H1 (cell line): Measurements from ENCODE around the gene DAPK1. TPM values are rescaled to one million over a fixed set of nuclear protein-coding genes. Genes with fewer than 3 reads are reported as not detected.

ENCODE experiments used
- CTCF ChIA-PET: fragments of 300-600 bp; sonication (Branson Sonifier 250); formaldehyde crosslinking; loops from one replicate; lab custom pipeline; 2021; ENCODE audit not compliant: partially characterized antibody; lab: Charles Lee
- POLR2A ChIA-PET: fragments of 300-600 bp; sonication (Branson Sonifier 250); formaldehyde crosslinking; loops from one replicate; lab custom pipeline; 2021; ENCODE audit warnings: inconsistent platforms; ENCODE audit not compliant: partially characterized antibody; lab: Charles Lee
- DNase-seq, 2 experiments: peaks; one replicate each; pipeline versions ENCODE4 v3.0.0 to v3.0.0-alpha.2; 2010 to 2022; ENCODE audit warnings: low spot score in 2 of 2, low read depth in 1 of 2, mixed read lengths in 1 of 2
- FAIRE-seq: peaks from 2 replicates; lab custom pipeline; 2011; peaks lifted over from hg19 to GRCh38; lab: Jason Lieb, UNC
- H2AFZ ChIP-seq: 2 replicates; pipeline ENCODE4 v1.8.1; 2012; ENCODE audit warnings: low read length, inconsistent platforms
- H2AK5ac ChIP-seq: 2 replicates; pipeline ENCODE4 v1.6.1; 2013; ENCODE audit warnings: low read depth, low read length
- H2BK120ac ChIP-seq: replicated peaks from 2 replicates; pipeline ENCODE3; 2013; ENCODE audit warnings: low read depth, low read length, inconsistent platforms
- H2BK12ac ChIP-seq: 2 replicates; pipeline ENCODE4 v1.6.1; 2013; ENCODE audit warnings: low read depth, low read length
- H2BK15ac ChIP-seq: 2 replicates; pipeline ENCODE4 v1.6.1; 2013; ENCODE audit warnings: low read length
- H2BK20ac ChIP-seq: 2 replicates; pipeline ENCODE4 v1.6.1; 2013; ENCODE audit warnings: low read length
- H2BK5ac ChIP-seq: 2 replicates; pipeline ENCODE4 v1.6.1; 2013; ENCODE audit warnings: low read depth, low read length
- H3K14ac ChIP-seq: 2 replicates; pipeline ENCODE4 v1.6.1; 2013; ENCODE audit warnings: inconsistent platforms; ENCODE audit not compliant: insufficient read length
- H3K18ac ChIP-seq: 2 replicates; pipeline ENCODE4 v1.6.1; 2013; ENCODE audit warnings: low read length; ENCODE audit errors: extremely low read depth
- H3K23ac ChIP-seq: 2 replicates; pipeline ENCODE4 v1.6.1; 2013; ENCODE audit warnings: inconsistent platforms; ENCODE audit not compliant: insufficient read length
- H3K23me2 ChIP-seq: 2 replicates; pipeline ENCODE4 v1.6.1; 2013; ENCODE audit warnings: low read depth, low read length
- H3K27ac ChIP-seq: 2 replicates; pipeline ENCODE4 v1.6.1; 2011; ENCODE audit warnings: low read depth, low read length, inconsistent platforms
- H3K27me3 ChIP-seq, 4 experiments: replicated peaks in 1 of 4; 1 replicate in 1 of 4; 2 replicates in 3 of 4; pipeline versions ENCODE4 v1.6.1 to v1.8.1; 2011 to 2013; ENCODE audit warnings: low read length in 3 of 4, mild to moderate bottlenecking in 3 of 4, inconsistent platforms in 2 of 4, mixed read lengths in 2 of 4, moderate library complexity in 1 of 4; ENCODE audit not compliant: control insufficient read depth in 3 of 4, insufficient read depth in 3 of 4; ENCODE audit errors: extremely low read depth in 1 of 4
- H3K36me3 ChIP-seq, 4 experiments: 2 replicates each; pipeline versions ENCODE4 v1.6.1 to v1.8.1; 2011 to 2013; ENCODE audit warnings: mild to moderate bottlenecking in 4 of 4, low read length in 3 of 4, moderate library complexity in 2 of 4, control low read depth in 1 of 4, inconsistent platforms in 1 of 4; ENCODE audit not compliant: insufficient read depth in 4 of 4, control insufficient read depth in 2 of 4
- H3K4ac ChIP-seq: replicated peaks from 2 replicates; pipeline ENCODE3; 2013; ENCODE audit warnings: low read length, low read depth, mixed read lengths, inconsistent platforms; ENCODE audit not compliant: insufficient read length
- H3K4me1 ChIP-seq, 4 experiments: replicated peaks in 1 of 4; 1 replicate in 1 of 4; 2 replicates in 3 of 4; pipeline versions ENCODE4 v1.6.1 to v1.8.1; 2011 to 2013; ENCODE audit warnings: low read length in 3 of 4, inconsistent platforms in 2 of 4, mixed read lengths in 1 of 4; ENCODE audit not compliant: insufficient read depth in 4 of 4, control insufficient read depth in 3 of 4
- H3K4me2 ChIP-seq, 2 experiments: 2 replicates each; pipeline versions ENCODE4 v1.6.1 to v1.8.1; 2011 to 2013; ENCODE audit warnings: low read depth in 2 of 2, low read length in 2 of 2, control low read depth in 1 of 2, inconsistent platforms in 1 of 2, mild to moderate bottlenecking in 1 of 2; ENCODE audit not compliant: insufficient read depth in 1 of 2
- H3K4me3 ChIP-seq, 4 experiments: fragments of 200-600, 300-600 bp in 1 of 4; sonication (generic), shearing (Covaris generic), sonication (Bioruptor Twin) in 1 of 4; 2 replicates each; pipeline versions ENCODE4 v1.5.1 to v1.8.1; 2011 to 2016; ENCODE audit warnings: low read length in 4 of 4, low read depth in 3 of 4, control low read depth in 2 of 4, inconsistent platforms in 2 of 4, mild to moderate bottlenecking in 2 of 4, mixed read lengths in 1 of 4, moderate library complexity in 1 of 4; ENCODE audit not compliant: insufficient read depth in 2 of 4; ENCODE audit errors: extremely low read depth in 1 of 4
- H3K56ac ChIP-seq: replicated peaks from 2 replicates; pipeline ENCODE3; 2013; ENCODE audit warnings: low read depth, mild to moderate bottlenecking, mixed read lengths, low read length, inconsistent platforms; ENCODE audit not compliant: insufficient read length
- H3K79me1 ChIP-seq: 2 replicates; pipeline ENCODE4 v1.6.1; 2013; ENCODE audit warnings: low read depth, low read length, control low read depth
- H3K79me2 ChIP-seq, 2 experiments: 2 replicates each; pipeline versions ENCODE4 v1.6.1 to v1.8.1; 2012 to 2013; ENCODE audit warnings: low read length in 2 of 2, mild to moderate bottlenecking in 2 of 2, inconsistent platforms in 1 of 2; ENCODE audit not compliant: insufficient read depth in 2 of 2, control insufficient read depth in 1 of 2
- H3K9ac ChIP-seq, 4 experiments: replicated peaks in 1 of 4; 1 replicate in 1 of 4; 2 replicates in 3 of 4; pipeline versions ENCODE4 v1.6.1 to v1.8.1; 2011 to 2013; ENCODE audit warnings: low read depth in 3 of 4, low read length in 3 of 4, control low read depth in 2 of 4, mild to moderate bottlenecking in 2 of 4, moderate library complexity in 2 of 4, inconsistent platforms in 1 of 4; ENCODE audit errors: extremely low read depth in 1 of 4
- H3K9me3 ChIP-seq, 2 experiments: 2 replicates each; pipeline versions ENCODE4 v1.6.1 to v1.8.1; 2012 to 2013; ENCODE audit warnings: mild to moderate bottlenecking in 2 of 2, moderate library complexity in 2 of 2, control low read depth in 1 of 2, inconsistent platforms in 1 of 2, low read depth in 1 of 2, low read length in 1 of 2, mixed read lengths in 1 of 2; ENCODE audit not compliant: insufficient read depth in 2 of 2
- H4K20me1 ChIP-seq, 2 experiments: replicated peaks in 1 of 2; 2 replicates each; pipeline versions ENCODE3 to v1.8.1; 2011 to 2013; ENCODE audit warnings: inconsistent platforms in 2 of 2, low read length in 2 of 2, mild to moderate bottlenecking in 1 of 2; ENCODE audit not compliant: insufficient read depth in 2 of 2, control insufficient read depth in 1 of 2
- H4K5ac ChIP-seq: 2 replicates; pipeline ENCODE4 v1.6.1; 2013; ENCODE audit warnings: low read length, low read depth, mixed read lengths, inconsistent platforms; ENCODE audit not compliant: insufficient read length
- H4K8ac ChIP-seq: 2 replicates; pipeline ENCODE4 v1.8.0; 2013; ENCODE audit warnings: mild to moderate bottlenecking, moderate library complexity, low read length, inconsistent platforms; ENCODE audit not compliant: insufficient read depth; ENCODE audit errors: extremely low read depth
- H4K91ac ChIP-seq: replicated peaks from 2 replicates; pipeline ENCODE3; 2013; ENCODE audit warnings: low read length, mixed read lengths, inconsistent platforms; ENCODE audit not compliant: insufficient read length
- ASH2L ChIP-seq: fragments of 200-600, 300-600 bp; sonication (generic); IDR thresholded peaks from one replicate; pipeline ENCODE4 v1.7.1; 2017; ENCODE audit warnings: low read length
- CHD1 ChIP-seq: IDR thresholded peaks from 2 replicates; pipeline ENCODE4 v1.6.1; 2012; ENCODE audit warnings: low read depth, low read length, improper control_type of control experiment
- CTBP2 ChIP-seq: IDR thresholded peaks from 2 replicates; pipeline ENCODE4 v1.7.0; 2011; ENCODE audit warnings: borderline replicate concordance, mild to moderate bottlenecking, moderate library complexity, mixed read lengths, low read length; ENCODE audit not compliant: insufficient read depth, insufficient read length
- POU5F1 ChIP-seq: IDR thresholded peaks from 2 replicates; pipeline ENCODE4 v1.6.1; 2011; ENCODE audit warnings: low read depth, mild to moderate bottlenecking, low read length, moderate library complexity
- WGBS, 2 experiments: shearing (Covaris generic) in 1 of 2; methylation state at CpG; one replicate each; pipeline versions ENCODE4 v1.1.6 to v1.1.7; 2013 to 2015; ENCODE audit warnings: low lambda C conversion rate in 2 of 2, mixed read lengths in 2 of 2, inconsistent platforms in 1 of 2, low coverage in 1 of 2, missing lambda C conversion rate in 1 of 2; ENCODE audit not compliant: insufficient replicate concordance in 2 of 2, insufficient coverage in 1 of 2, insufficient read length in 1 of 2; ENCODE audit errors: extremely low coverage in 1 of 2, missing lambda C conversion rate in 1 of 2; 5-methylcytosine and 5-hydroxymethylcytosine counted together
- polyA plus RNA-seq, 7 experiments: library from polyadenylated mRNA; depleted of rRNA in 3 of 7; stranded (reverse) in 5 of 7; unstranded in 2 of 7; fragments of >200 nt in 5 of 7; fragments of 200-250 nt in 2 of 7; gene quantifications; 1 replicate in 5 of 7; 2 replicates in 1 of 7; 4 replicates in 1 of 7; pipeline versions ENCODE4 v1.2.1 to v1.2.3, GENCODE V29; 2011 to 2013; ENCODE audit warnings: missing spikeins in 2 of 7, mixed read lengths in 2 of 7
- total RNA-seq: library from RNA; stranded (reverse); fragmentation: NEBNext Ultra II Directional; extraction: Animal tissue kit (Norgen Biotek cat#: 25700); gene quantifications from 2 replicates; pipeline ENCODE4 v1.2.1, GENCODE V29; 2021

The DAPK1 gene
- total and polyA plus RNA-seq, 2 of the 8 experiments (the other 6 are each of a cell fraction or from before 2014, with no cell fraction given), result 62.4 to 131 TPM

DNA sequence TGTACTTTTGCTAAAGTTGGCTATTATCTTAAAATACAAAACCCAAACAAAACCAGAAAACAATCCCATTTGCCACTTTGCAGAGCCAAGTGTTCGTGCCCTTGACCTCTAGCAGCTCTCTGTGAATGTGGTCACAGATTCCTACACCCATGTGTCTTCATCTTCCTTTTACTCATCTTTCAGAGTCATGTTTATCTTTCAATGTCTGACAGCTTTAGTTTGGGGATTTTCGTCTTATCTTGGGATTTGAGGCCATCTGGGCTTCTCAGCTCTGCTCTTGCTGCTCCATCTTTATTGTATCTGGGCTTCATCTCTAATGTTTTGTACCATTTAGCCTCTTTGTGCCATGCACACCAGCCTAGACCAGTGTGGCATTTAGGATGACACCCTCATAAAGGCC, 81.0 kb downstream of the DAPK1 start:
- no peak overlapping the region for H3K14ac ChIP-seq
- peaks cover 0 to 76% of the 10 kb centered on the region in 2 experiments; a peak in 3 of 4 replicates for H3K79me2 ChIP-seq
- no peaks in the 10 kb centered on the region for H3K27me3 ChIP-seq
- no peak overlapping the region for H3K9ac ChIP-seq
- no peak overlapping the region for H3K4ac ChIP-seq
- no peak for FAIRE-seq
- H4K8ac ChIP-seq, result no peak overlapping the region
- H3K4me1 ChIP-seq, result peaks cover 0 to 3% (median 0%) of the 10 kb centered on the region in 4 experiments; a peak in 1 of 7 replicates
- no peaks in the 10 kb centered on the region for H3K9me3 ChIP-seq
- peaks cover 10% of the 10 kb centered on the region for H3K79me1 ChIP-seq
- no peak overlapping the region for H2BK5ac ChIP-seq
- peaks cover 2 to 12% of the 10 kb centered on the region in 2 experiments for H4K20me1 ChIP-seq
- H3K4me2 ChIP-seq, result no peak overlapping the region
- no peaks in the 10 kb centered on the region for H3K23me2 ChIP-seq
- H4K91ac ChIP-seq, result no peak overlapping the region
- H3K18ac ChIP-seq, result no peak overlapping the region
- no peak overlapping the region for H3K27ac ChIP-seq
- ChIA-PET CTCF (interaction anchor here (0.5 to 2.4 kb wide), 5 partner anchors 10 to 234 kb away, joined by 3 to 7 read pairs (median 3); no protein-coding TSS in a partner anchor), POLR2A (interaction anchor here (1.8 kb wide), 1 partner anchor 33 kb away, joined by 3 read pairs; no protein-coding TSS in a partner anchor)
- no peak overlapping the region for H2BK120ac ChIP-seq
- H2AK5ac ChIP-seq, result no peak overlapping the region
- WGBS, 2 experiments, result 91% methylated on average over 2 of the region's 2 CpGs; no CpG with 5 or more reads in 1 of the 2 experiments
- H3K4me3 ChIP-seq, result no peak overlapping the region
- H2BK12ac ChIP-seq, result no peak overlapping the region
- H3K36me3 ChIP-seq, result no peaks in the 10 kb centered on the region
- H4K5ac ChIP-seq, result no peak overlapping the region
- no peak overlapping the region for H2AFZ ChIP-seq
- TF ChIP-seq CHD1 (no peak), ASH2L (no peak), POU5F1 (no peak), CTBP2 (no peak)
- H3K56ac ChIP-seq, result no peak overlapping the region
- H3K23ac ChIP-seq, result no peak overlapping the region
- no peak for DNase-seq
- H2BK20ac ChIP-seq, result no peak overlapping the region
- H2BK15ac ChIP-seq, result no peak overlapping the region
